Liver (tissue), 9 donors: Measurements from ENCODE around the gene AHRR. TPM values are rescaled to one million over a fixed set of nuclear protein-coding genes. Genes with fewer than 3 reads are reported as not detected.

Experiments
- DNase-seq: peaks from one replicate; pipeline ENCODE4 v3.0.0-alpha.2; 2017; ENCODE audit warnings: low spot score
- H3K27ac ChIP-seq, 2 donors: one replicate each; pipeline ENCODE4 v1.7.0; 2013; ENCODE audit warnings: inconsistent platforms in 2 of 2, low read length in 2 of 2, control low read depth in 1 of 2, low read depth in 1 of 2, mild to moderate bottlenecking in 1 of 2
- H3K27me3 ChIP-seq, 4 donors: one replicate each; pipeline versions ENCODE4 v1.6.1 to v1.7.0; 2013; ENCODE audit warnings: low read length in 3 of 4, inconsistent platforms in 1 of 4, mild to moderate bottlenecking in 1 of 4, moderate library complexity in 1 of 4; ENCODE audit not compliant: control insufficient read depth in 4 of 4, insufficient read depth in 4 of 4
- H3K36me3 ChIP-seq, 4 donors: one replicate each; pipeline versions ENCODE4 v1.6.1 to v1.7.0; 2013; ENCODE audit warnings: low read length in 3 of 4, mild to moderate bottlenecking in 3 of 4, low read depth in 1 of 4, moderate library complexity in 1 of 4; ENCODE audit not compliant: control insufficient read depth in 4 of 4, insufficient read depth in 3 of 4
- H3K4me1 ChIP-seq, 4 donors: one replicate each; pipeline versions ENCODE4 v1.6.1 to v1.7.0; 2013; ENCODE audit warnings: low read length in 3 of 4, mild to moderate bottlenecking in 3 of 4, moderate library complexity in 1 of 4; ENCODE audit not compliant: control insufficient read depth in 4 of 4, insufficient read depth in 4 of 4
- H3K4me3 ChIP-seq, 3 donors: one replicate each; pipeline versions ENCODE4 v1.6.1 to v1.7.0; 2013; ENCODE audit warnings: low read length in 3 of 3, control low read depth in 1 of 3, low read depth in 1 of 3, mild to moderate bottlenecking in 1 of 3
- H3K9ac ChIP-seq, 2 donors: one replicate each; pipeline ENCODE4 v1.7.0; 2013; ENCODE audit warnings: low read length in 2 of 2, mild to moderate bottlenecking in 2 of 2, moderate library complexity in 2 of 2, control low read depth in 1 of 2, low read depth in 1 of 2
- H3K9me3 ChIP-seq, 4 donors: one replicate each; pipeline versions ENCODE4 v1.6.1 to v1.7.0; 2013; ENCODE audit warnings: low read length in 3 of 4; ENCODE audit not compliant: control insufficient read depth in 4 of 4
- EGR1 ChIP-seq, 2 donors: IDR thresholded peaks; 2 replicates each; pipeline ENCODE4 v1.6.1; 2016 to 2018; ENCODE audit warnings: antibody characterized with exemption in 2 of 2, low read depth in 2 of 2
- FOXA1 ChIP-seq: IDR thresholded peaks from 2 replicates; pipeline ENCODE4 v1.6.1; 2016; ENCODE audit warnings: antibody characterized with exemption
- FOXA2 ChIP-seq: IDR thresholded peaks from 2 replicates; pipeline ENCODE4 v1.6.1; 2016; ENCODE audit warnings: antibody characterized with exemption
- GABPA ChIP-seq, 2 donors: IDR thresholded peaks in 1 of 2; conservative IDR thresholded peaks in 1 of 2; 2 replicates each; pipeline ENCODE4 v1.6.1; 2016; ENCODE audit warnings: antibody characterized with exemption in 2 of 2, mild to moderate bottlenecking in 1 of 2, moderate library complexity in 1 of 2
- HNF4A ChIP-seq, 2 donors: conservative IDR thresholded peaks; 2 replicates each; pipeline ENCODE4 v1.6.1; 2016; ENCODE audit warnings: antibody characterized with exemption in 2 of 2, mild to moderate bottlenecking in 2 of 2
- HNF4G ChIP-seq: IDR thresholded peaks from 2 replicates; pipeline ENCODE4 v1.6.1; 2016; ENCODE audit warnings: antibody characterized with exemption
- JUND ChIP-seq, 2 donors: IDR thresholded peaks; 2 replicates each; pipeline ENCODE4 v1.6.1; 2016; ENCODE audit warnings: antibody characterized with exemption in 2 of 2
- NR2F2 ChIP-seq: IDR thresholded peaks from 2 replicates; pipeline ENCODE4 v1.6.1; 2016; ENCODE audit warnings: antibody characterized with exemption
- RAD21 ChIP-seq, 2 donors: IDR thresholded peaks; 2 replicates each; pipeline ENCODE4 v1.6.1; 2016; ENCODE audit warnings: antibody characterized with exemption in 2 of 2, mild to moderate bottlenecking in 2 of 2
- RXRA ChIP-seq, 2 donors: IDR thresholded peaks; 2 replicates each; pipeline ENCODE4 v1.6.1; 2017 to 2018; ENCODE audit warnings: antibody characterized with exemption in 2 of 2, mild to moderate bottlenecking in 1 of 2
- SP1 ChIP-seq: IDR thresholded peaks from 2 replicates; pipeline ENCODE4 v1.6.1; 2018; ENCODE audit warnings: antibody characterized with exemption, mild to moderate bottlenecking
- TAF1 ChIP-seq: conservative IDR thresholded peaks from 2 replicates; pipeline ENCODE4 v1.6.1; 2016; ENCODE audit warnings: antibody characterized with exemption, mild to moderate bottlenecking
- YY1 ChIP-seq: IDR thresholded peaks from 2 replicates; pipeline ENCODE4 v1.6.1; 2016; ENCODE audit warnings: antibody characterized with exemption, mild to moderate bottlenecking
- ZBTB33 ChIP-seq: IDR thresholded peaks from 2 replicates; pipeline ENCODE4 v1.6.1; 2016; ENCODE audit warnings: antibody characterized with exemption
- WGBS: extraction: QIAGEN DNeasy Blood & Tissue Kit; methylation state at CpG from one replicate; pipeline ENCODE4 v1.1.7; 2013; 5-methylcytosine and 5-hydroxymethylcytosine counted together
- polyA plus RNA-seq, 2 donors: library from polyadenylated mRNA; stranded (reverse) in 1 of 2; unstranded in 1 of 2; fragments of 200-250 nt in 1 of 2; fragments of >200 nt in 1 of 2; fragmentation: Nextera tagmentation in 1 of 2; extraction: Ambion mirVana in 1 of 2; gene quantifications; one replicate each; pipeline versions ENCODE4 v1.2.1 to v1.2.3, GENCODE V29; 2013 to 2015
- total RNA-seq, 2 donors: library from RNA; depleted of rRNA; stranded (reverse); fragments of >200 nt; gene quantifications; one replicate each; pipeline ENCODE4 v1.2.3, GENCODE V29; 2014
- TF ChIP-seq, protein P1 (sequence below): fragments of 150-350 bp; IDR thresholded peaks from 2 replicates; pipeline ENCODE4 v1.5.1; 2017; ENCODE audit warnings: improper control_type of control experiment, low read depth, low read length; ENCODE audit not compliant: missing input control
- TF ChIP-seq, protein P2 (sequence below): IDR thresholded peaks from 2 replicates; pipeline ENCODE4 v1.6.1; 2016; ENCODE audit warnings: antibody characterized with exemption
- TF ChIP-seq, protein P3 (sequence below): IDR thresholded peaks from 2 replicates; pipeline ENCODE4 v1.6.1; 2016; ENCODE audit warnings: antibody characterized with exemption
- TF ChIP-seq, protein P4 (sequence below): IDR thresholded peaks from 2 replicates; pipeline ENCODE4 v1.6.1; 2016; ENCODE audit warnings: antibody characterized with exemption, mild to moderate bottlenecking
- donor health status: healthy.
- donor health status: healthy.
- donor health status: healthy.
- donor health status: healthy.
- donor health status: healthy.

AHRR gene
- total and polyA plus RNA-seq, 4 donors: 0.15 to 0.47 (median 0.24) TPM

DNA sequence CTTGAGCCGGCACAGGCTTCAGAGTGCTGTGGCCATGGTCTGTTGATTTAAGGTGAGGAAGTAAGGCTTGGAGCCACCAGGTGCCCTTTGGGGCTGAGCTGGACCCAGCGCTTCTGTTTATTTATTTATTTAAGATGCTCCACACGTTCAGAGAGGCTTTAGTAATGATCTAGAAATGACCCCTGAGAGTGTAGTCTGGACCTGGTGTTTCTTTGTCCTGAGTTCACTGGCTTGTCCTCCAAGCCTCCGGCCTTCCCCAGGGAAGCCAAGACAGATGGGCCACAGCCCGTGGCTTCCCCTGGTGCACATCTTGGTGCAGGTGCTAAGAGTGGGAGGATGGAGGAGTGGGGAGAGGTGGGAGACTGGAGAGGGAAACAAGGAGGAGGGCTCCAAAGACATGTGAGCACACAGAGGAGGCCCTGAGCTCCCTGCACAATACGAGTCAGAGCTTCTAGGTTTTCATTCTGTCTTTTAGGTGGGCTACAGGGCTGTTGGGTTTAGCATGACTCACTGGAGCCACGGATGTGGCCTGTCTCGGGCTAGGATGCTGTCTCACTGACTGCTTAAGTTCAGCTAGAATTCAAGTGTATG, 56.9 kb downstream of the AHRR start:
- Histone ChIP-seq H3K27me3 (no peaks in the 10 kb centered on the region), H3K27ac (no peak overlapping the region), H3K4me3 (no peak overlapping the region), H3K9me3 (peaks cover 0 to 2% (median 0%) of the 10 kb centered on the region in 4 donors), H3K4me1 (peaks cover 0 to 3% (median 0%) of the 10 kb centered on the region in 4 donors), H3K36me3 (no peaks in the 10 kb centered on the region), H3K9ac (no peak overlapping the region)
- DNase-seq: peak; percentile 16
- 79% methylated on average over 8 of the region's 8 CpGs for WGBS
- TF ChIP-seq YY1 (no peak), NR2F2 (no peak), ZBTB33 (no peak), JUND (IDR thresholded peaks at IDR 0.05) (no peak)

GRCh38 chr5:378976-379742, 57.6 kb downstream of the AHRR start:
- H3K4me3 ChIP-seq: no peak overlapping the region
- H3K4me1 ChIP-seq: no peaks in the 10 kb centered on the region
- H3K36me3 ChIP-seq: no peaks in the 10 kb centered on the region
- peak; percentile 25 for DNase-seq
- TF ChIP-seq EGR1 (IDR thresholded peaks at IDR 0.05; ENCODE audit: low read depth in 2 of 2) (no peak), TAF1 (no peak), JUND (IDR thresholded peaks at IDR 0.05) (no peak), FOXA2 (no peak), FOXA1 (no peak), HNF4G (no peak), SP1 (no peak), NR2F2 (no peak), RAD21 (IDR thresholded peaks at IDR 0.05) (no peak), GABPA (IDR thresholded peaks at IDR 0.05 in 1 of 2, conservative IDR thresholded peaks at IDR 0.05 in 1 of 2) (no peak), YY1 (no peak), HNF4A (conservative IDR thresholded peaks at IDR 0.05) (no peak), RXRA (IDR thresholded peaks at IDR 0.05) (no peak), ZBTB33 (no peak)
- TF ChIP-seq, protein P1, sequence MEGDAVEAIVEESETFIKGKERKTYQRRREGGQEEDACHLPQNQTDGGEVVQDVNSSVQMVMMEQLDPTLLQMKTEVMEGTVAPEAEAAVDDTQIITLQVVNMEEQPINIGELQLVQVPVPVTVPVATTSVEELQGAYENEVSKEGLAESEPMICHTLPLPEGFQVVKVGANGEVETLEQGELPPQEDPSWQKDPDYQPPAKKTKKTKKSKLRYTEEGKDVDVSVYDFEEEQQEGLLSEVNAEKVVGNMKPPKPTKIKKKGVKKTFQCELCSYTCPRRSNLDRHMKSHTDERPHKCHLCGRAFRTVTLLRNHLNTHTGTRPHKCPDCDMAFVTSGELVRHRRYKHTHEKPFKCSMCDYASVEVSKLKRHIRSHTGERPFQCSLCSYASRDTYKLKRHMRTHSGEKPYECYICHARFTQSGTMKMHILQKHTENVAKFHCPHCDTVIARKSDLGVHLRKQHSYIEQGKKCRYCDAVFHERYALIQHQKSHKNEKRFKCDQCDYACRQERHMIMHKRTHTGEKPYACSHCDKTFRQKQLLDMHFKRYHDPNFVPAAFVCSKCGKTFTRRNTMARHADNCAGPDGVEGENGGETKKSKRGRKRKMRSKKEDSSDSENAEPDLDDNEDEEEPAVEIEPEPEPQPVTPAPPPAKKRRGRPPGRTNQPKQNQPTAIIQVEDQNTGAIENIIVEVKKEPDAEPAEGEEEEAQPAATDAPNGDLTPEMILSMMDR: no peak
- TF ChIP-seq, protein P2, sequence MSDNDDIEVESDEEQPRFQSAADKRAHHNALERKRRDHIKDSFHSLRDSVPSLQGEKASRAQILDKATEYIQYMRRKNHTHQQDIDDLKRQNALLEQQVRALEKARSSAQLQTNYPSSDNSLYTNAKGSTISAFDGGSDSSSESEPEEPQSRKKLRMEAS: no peak
- TF ChIP-seq, protein P3, sequence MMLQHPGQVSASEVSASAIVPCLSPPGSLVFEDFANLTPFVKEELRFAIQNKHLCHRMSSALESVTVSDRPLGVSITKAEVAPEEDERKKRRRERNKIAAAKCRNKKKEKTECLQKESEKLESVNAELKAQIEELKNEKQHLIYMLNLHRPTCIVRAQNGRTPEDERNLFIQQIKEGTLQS: no peak
- TF ChIP-seq, protein P4, sequence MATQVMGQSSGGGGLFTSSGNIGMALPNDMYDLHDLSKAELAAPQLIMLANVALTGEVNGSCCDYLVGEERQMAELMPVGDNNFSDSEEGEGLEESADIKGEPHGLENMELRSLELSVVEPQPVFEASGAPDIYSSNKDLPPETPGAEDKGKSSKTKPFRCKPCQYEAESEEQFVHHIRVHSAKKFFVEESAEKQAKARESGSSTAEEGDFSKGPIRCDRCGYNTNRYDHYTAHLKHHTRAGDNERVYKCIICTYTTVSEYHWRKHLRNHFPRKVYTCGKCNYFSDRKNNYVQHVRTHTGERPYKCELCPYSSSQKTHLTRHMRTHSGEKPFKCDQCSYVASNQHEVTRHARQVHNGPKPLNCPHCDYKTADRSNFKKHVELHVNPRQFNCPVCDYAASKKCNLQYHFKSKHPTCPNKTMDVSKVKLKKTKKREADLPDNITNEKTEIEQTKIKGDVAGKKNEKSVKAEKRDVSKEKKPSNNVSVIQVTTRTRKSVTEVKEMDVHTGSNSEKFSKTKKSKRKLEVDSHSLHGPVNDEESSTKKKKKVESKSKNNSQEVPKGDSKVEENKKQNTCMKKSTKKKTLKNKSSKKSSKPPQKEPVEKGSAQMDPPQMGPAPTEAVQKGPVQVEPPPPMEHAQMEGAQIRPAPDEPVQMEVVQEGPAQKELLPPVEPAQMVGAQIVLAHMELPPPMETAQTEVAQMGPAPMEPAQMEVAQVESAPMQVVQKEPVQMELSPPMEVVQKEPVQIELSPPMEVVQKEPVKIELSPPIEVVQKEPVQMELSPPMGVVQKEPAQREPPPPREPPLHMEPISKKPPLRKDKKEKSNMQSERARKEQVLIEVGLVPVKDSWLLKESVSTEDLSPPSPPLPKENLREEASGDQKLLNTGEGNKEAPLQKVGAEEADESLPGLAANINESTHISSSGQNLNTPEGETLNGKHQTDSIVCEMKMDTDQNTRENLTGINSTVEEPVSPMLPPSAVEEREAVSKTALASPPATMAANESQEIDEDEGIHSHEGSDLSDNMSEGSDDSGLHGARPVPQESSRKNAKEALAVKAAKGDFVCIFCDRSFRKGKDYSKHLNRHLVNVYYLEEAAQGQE: no peak
- H3K9me3 ChIP-seq: peaks cover 0 to 2% (median 0%) of the 10 kb centered on the region in 4 donors
- no peak overlapping the region for H3K9ac ChIP-seq
- WGBS: 90% methylated on average over 16 of the region's 16 CpGs
- no peak overlapping the region for H3K27ac ChIP-seq
- H3K27me3 ChIP-seq: no peaks in the 10 kb centered on the region
